Mesenchymal stem cell (in vitro differentiated cells and primary cell): Measurements from ENCODE around the gene LUZP2.

ENCODE experiments used
- DNase-seq: peaks from one replicate; pipeline ENCODE4 v3.0.0-alpha.2; 2013
- H2AFZ ChIP-seq: one replicate; pipeline ENCODE4 v1.6.1; 2013; ENCODE audit warnings: low read depth, mild to moderate bottlenecking, control low read depth, inconsistent platforms, low read length, moderate library complexity
- H2AK5ac ChIP-seq: 2 replicates; pipeline ENCODE4 v1.6.1; 2013; ENCODE audit warnings: low read length, moderate library complexity, mild to moderate bottlenecking, inconsistent platforms; ENCODE audit not compliant: severe bottlenecking
- H2BK120ac ChIP-seq: one replicate; pipeline ENCODE4 v1.6.1; 2013; ENCODE audit warnings: low read depth, mild to moderate bottlenecking, inconsistent platforms, low read length, moderate library complexity
- H2BK12ac ChIP-seq, 2 experiments: one replicate each; pipeline ENCODE4 v1.6.1; 2013; ENCODE audit warnings: inconsistent platforms in 2 of 2, low read length in 2 of 2, mild to moderate bottlenecking in 2 of 2, moderate library complexity in 2 of 2, control low read depth in 1 of 2
- H2BK15ac ChIP-seq: one replicate; pipeline ENCODE4 v1.6.1; 2013; ENCODE audit warnings: mild to moderate bottlenecking, low read depth, inconsistent platforms; ENCODE audit not compliant: poor library complexity, severe bottlenecking
- H2BK5ac ChIP-seq: 2 replicates; pipeline ENCODE4 v1.6.1; 2013; ENCODE audit warnings: low read depth, mild to moderate bottlenecking, low read length, control low read depth, inconsistent platforms; ENCODE audit not compliant: poor library complexity, severe bottlenecking
- H3K14ac ChIP-seq, 2 experiments: one replicate each; pipeline ENCODE4 v1.6.1; 2013; ENCODE audit warnings: inconsistent platforms in 2 of 2, low read length in 2 of 2, control low read depth in 1 of 2, mild to moderate bottlenecking in 1 of 2, moderate library complexity in 1 of 2
- H3K18ac ChIP-seq, 2 experiments: one replicate each; pipeline ENCODE4 v1.6.1; 2013; ENCODE audit warnings: inconsistent platforms in 2 of 2, low read length in 2 of 2, control low read depth in 1 of 2, low read depth in 1 of 2, mild to moderate bottlenecking in 1 of 2
- H3K23ac ChIP-seq, 2 experiments: one replicate each; pipeline ENCODE4 v1.6.1; 2013; ENCODE audit warnings: inconsistent platforms in 2 of 2, low read length in 2 of 2, mild to moderate bottlenecking in 2 of 2, moderate library complexity in 2 of 2, control low read depth in 1 of 2
- H3K27ac ChIP-seq: 2 replicates; pipeline ENCODE4 v1.5.1; 2013; ENCODE audit warnings: mild to moderate bottlenecking, moderate library complexity, low read length, control low read depth, inconsistent platforms; ENCODE audit not compliant: poor library complexity, severe bottlenecking
- H3K27me3 ChIP-seq, 2 experiments: 2 replicates each; pipeline versions ENCODE4 v1.6.1 to v1.7.0; 2013; ENCODE audit warnings: low read length in 2 of 2, mild to moderate bottlenecking in 2 of 2, moderate library complexity in 2 of 2, control low read depth in 1 of 2, inconsistent platforms in 1 of 2; ENCODE audit not compliant: control insufficient read depth in 1 of 2, insufficient read depth in 1 of 2
- H3K36me3 ChIP-seq, 2 experiments: 2 replicates each; pipeline versions ENCODE4 v1.6.1 to v1.7.0; 2013; ENCODE audit warnings: low read length in 2 of 2, control low read depth in 1 of 2, inconsistent platforms in 1 of 2, low read depth in 1 of 2, mild to moderate bottlenecking in 1 of 2; ENCODE audit not compliant: insufficient read depth in 2 of 2, control insufficient read depth in 1 of 2
- H3K4ac ChIP-seq, 2 experiments: one replicate each; pipeline ENCODE4 v1.6.1; 2013; ENCODE audit warnings: inconsistent platforms in 2 of 2, low read length in 2 of 2, mild to moderate bottlenecking in 2 of 2, moderate library complexity in 2 of 2, control low read depth in 1 of 2, low read depth in 1 of 2
- H3K4me1 ChIP-seq: 2 replicates; pipeline ENCODE4 v1.6.1; 2013; ENCODE audit warnings: low read depth, low read length, control low read depth; ENCODE audit not compliant: control insufficient read depth, insufficient read depth
- H3K4me2 ChIP-seq: 2 replicates; pipeline ENCODE4 v1.6.1; 2013; ENCODE audit warnings: low read length, mild to moderate bottlenecking, inconsistent platforms; ENCODE audit not compliant: poor library complexity, severe bottlenecking
- H3K4me3 ChIP-seq, 2 experiments: 2 replicates each; pipeline versions ENCODE4 v1.5.1 to v1.7.0; 2013; ENCODE audit warnings: low read length in 2 of 2, mild to moderate bottlenecking in 2 of 2, control low read depth in 1 of 2, low read depth in 1 of 2; ENCODE audit not compliant: insufficient read depth in 1 of 2
- H3K79me1 ChIP-seq: replicated peaks from 2 replicates; pipeline ENCODE4 v1.6.1; 2013; ENCODE audit warnings: mild to moderate bottlenecking, control low read depth, low read length, inconsistent platforms; ENCODE audit not compliant: poor library complexity, severe bottlenecking
- H3K9ac ChIP-seq: 2 replicates; pipeline ENCODE4 v1.7.0; 2013; ENCODE audit warnings: mild to moderate bottlenecking, low read length, moderate library complexity
- H3K9me3 ChIP-seq: 2 replicates; pipeline ENCODE4 v1.7.0; 2013; ENCODE audit warnings: mild to moderate bottlenecking, low read length; ENCODE audit not compliant: control insufficient read depth
- H4K8ac ChIP-seq: one replicate; pipeline ENCODE4 v1.6.1; 2013; ENCODE audit warnings: inconsistent platforms, mild to moderate bottlenecking, low read length, moderate library complexity
- H4K91ac ChIP-seq: one replicate; pipeline ENCODE4 v1.6.1; 2013; ENCODE audit warnings: mild to moderate bottlenecking, low read length, inconsistent platforms
- WGBS: methylation state at CpG from one replicate; pipeline ENCODE4 v1.1.7; 2013; ENCODE audit warnings: mixed read lengths; 5-methylcytosine and 5-hydroxymethylcytosine counted together

Gene LUZP2

DNA sequence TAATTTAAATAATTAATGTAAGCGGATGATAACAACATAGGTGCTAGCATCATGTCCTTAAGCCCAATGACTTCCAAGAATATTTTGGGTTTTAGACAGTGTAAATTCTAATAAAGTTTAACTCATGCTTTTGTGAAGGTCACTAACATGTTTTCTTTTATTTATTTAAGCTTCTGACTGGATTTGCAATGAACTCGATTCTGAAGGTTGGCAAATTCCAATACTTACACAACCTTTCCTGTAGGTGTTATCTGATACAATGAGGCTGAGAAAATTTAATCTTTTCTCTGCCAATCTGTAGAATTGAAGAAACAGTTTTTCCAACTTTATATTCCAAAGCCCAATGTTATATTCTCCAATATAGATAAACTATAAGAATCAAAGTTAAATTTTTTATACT is 311.3 kb downstream of the LUZP2 start:
- H4K91ac ChIP-seq, result no peak overlapping the region
- no peak overlapping the region for H3K23ac ChIP-seq
- no peak overlapping the region for H3K18ac ChIP-seq
- H2AK5ac ChIP-seq, result no peak overlapping the region
- no peak overlapping the region for H3K4me2 ChIP-seq
- no peak overlapping the region for H4K8ac ChIP-seq
- no peak overlapping the region for H3K14ac ChIP-seq
- no peak overlapping the region for H2AFZ ChIP-seq
- H2BK120ac ChIP-seq, result no peak overlapping the region
- H2BK5ac ChIP-seq, result no peak overlapping the region
- H3K4me1 ChIP-seq, result no peaks in the 10 kb centered on the region
- no peaks in the 10 kb centered on the region for H3K27me3 ChIP-seq
- H2BK12ac ChIP-seq, result no peak overlapping the region
- H3K79me1 ChIP-seq, result no peaks in the 10 kb centered on the region
- H3K36me3 ChIP-seq, result no peaks in the 10 kb centered on the region
- no peak overlapping the region for H2BK15ac ChIP-seq
- H3K4ac ChIP-seq, result no peak overlapping the region
- H3K9me3 ChIP-seq, result no peaks in the 10 kb centered on the region
- WGBS, result no CpG with 5 or more reads among the region's 2 CpGs
- H3K27ac ChIP-seq, result no peak overlapping the region
- no peak overlapping the region for H3K4me3 ChIP-seq
- no peak overlapping the region for H3K9ac ChIP-seq
- no peak for DNase-seq

DNA sequence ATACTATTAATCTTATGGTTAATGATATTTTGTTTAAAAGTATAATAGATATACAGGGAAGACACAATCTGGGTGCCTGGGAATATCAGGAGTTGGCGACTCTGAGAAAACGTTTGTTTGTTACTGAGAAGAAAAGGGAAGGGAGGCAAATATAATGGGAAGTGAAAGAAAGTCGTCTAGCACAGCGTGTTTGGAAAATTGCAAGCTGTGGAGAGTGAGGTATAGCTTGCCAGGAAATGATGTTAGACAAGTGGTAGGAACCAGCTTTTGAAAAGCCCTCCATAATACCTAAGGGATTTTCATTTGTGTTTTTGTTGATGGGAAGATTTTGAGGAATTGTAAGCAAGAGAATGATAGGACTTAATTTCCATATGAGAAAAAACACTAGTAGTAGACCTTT is 322.2 kb downstream of the LUZP2 start:
- H3K14ac ChIP-seq, result no peak overlapping the region
- 44% methylated on average over 4 of the region's 4 CpGs for WGBS
- no peaks in the 10 kb centered on the region for H3K9me3 ChIP-seq
- H2BK15ac ChIP-seq, result no peak overlapping the region
- no peaks in the 10 kb centered on the region for H3K79me1 ChIP-seq
- no peaks in the 10 kb centered on the region for H3K36me3 ChIP-seq
- DNase-seq, result no peak
- no peak overlapping the region for H3K9ac ChIP-seq
- no peak overlapping the region for H3K23ac ChIP-seq
- no peak overlapping the region for H4K91ac ChIP-seq
- H2BK12ac ChIP-seq, result no peak overlapping the region
- H3K18ac ChIP-seq, result no peak overlapping the region
- H2BK120ac ChIP-seq, result no peak overlapping the region
- H2AFZ ChIP-seq, result no peak overlapping the region
- no peak overlapping the region for H2BK5ac ChIP-seq
- no peak overlapping the region for H4K8ac ChIP-seq
- no peaks in the 10 kb centered on the region for H3K4me1 ChIP-seq
- no peak overlapping the region for H3K4me3 ChIP-seq
- no peak overlapping the region for H3K4me2 ChIP-seq
- no peak overlapping the region for H2AK5ac ChIP-seq
- H3K27ac ChIP-seq, result no peak overlapping the region
- H3K4ac ChIP-seq, result no peak overlapping the region
- no peaks in the 10 kb centered on the region for H3K27me3 ChIP-seq

DNA sequence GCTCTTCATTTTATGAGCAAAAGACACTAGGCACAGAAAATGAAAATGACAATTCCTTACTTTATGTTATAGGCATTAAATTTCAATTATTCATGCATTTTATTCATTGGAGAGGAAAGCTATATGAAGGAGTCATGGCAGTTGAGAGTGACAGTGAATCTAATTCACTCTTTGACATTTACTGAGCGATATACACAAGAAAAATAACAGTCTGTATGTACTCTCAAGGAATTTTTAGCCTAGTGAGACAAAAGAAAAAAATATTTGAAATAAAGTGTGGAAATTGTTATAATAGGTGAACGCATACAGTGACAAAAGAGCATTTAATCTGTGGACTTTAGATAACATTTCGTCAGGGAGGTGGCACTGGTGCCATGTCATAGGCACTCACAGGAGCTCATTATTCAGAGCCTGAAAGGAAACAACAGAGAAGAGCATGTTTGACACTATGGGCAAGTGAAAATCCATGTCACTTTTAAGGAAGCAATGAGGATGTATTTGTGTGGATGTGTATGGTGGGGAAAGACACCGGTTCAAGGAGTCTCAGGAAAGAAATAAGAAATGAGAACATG is 323.1 kb downstream of the LUZP2 start:
- Histone ChIP-seq H2BK15ac (no peak overlapping the region), H4K91ac (no peak overlapping the region), H2BK12ac (no peak overlapping the region), H3K27me3 (no peaks in the 10 kb centered on the region), H3K79me1 (no peaks in the 10 kb centered on the region), H3K9ac (no peak overlapping the region), H4K8ac (no peak overlapping the region), H3K4me2 (no peak overlapping the region), H3K23ac (no peak overlapping the region), H3K4me3 (no peak overlapping the region), H2AK5ac (no peak overlapping the region), H2BK5ac (no peak overlapping the region), H3K18ac (no peak overlapping the region), H3K9me3 (no peaks in the 10 kb centered on the region), H3K4me1 (no peaks in the 10 kb centered on the region), H3K14ac (no peak overlapping the region), H3K36me3 (no peaks in the 10 kb centered on the region), H2BK120ac (no peak overlapping the region), H3K4ac (no peak overlapping the region), H3K27ac (no peak overlapping the region), H2AFZ (no peak overlapping the region)
- DNase-seq, result no peak
- 65% methylated on average over 3 of the region's 4 CpGs for WGBS

DNA sequence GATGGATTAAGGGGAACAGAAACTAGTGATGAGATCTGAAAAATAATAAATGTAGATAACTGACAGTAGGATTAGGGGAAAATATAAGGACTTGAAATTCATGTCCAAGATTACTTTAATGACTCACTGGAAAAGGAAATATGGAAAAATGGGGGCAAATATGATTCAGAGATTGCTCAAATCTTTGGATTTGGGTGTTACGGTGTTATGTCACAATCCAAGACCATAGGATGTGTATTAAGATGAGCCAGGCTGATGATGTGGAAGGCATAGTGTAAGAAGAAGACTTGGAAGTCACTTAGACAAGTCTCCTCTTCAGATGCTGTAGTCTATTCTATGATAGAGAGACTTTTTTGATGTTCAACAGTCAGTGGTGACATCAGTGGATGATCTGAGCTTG is 323.7 kb downstream of the LUZP2 start:
- H3K4me2 ChIP-seq, result no peak overlapping the region
- H3K23ac ChIP-seq, result no peak overlapping the region
- H4K8ac ChIP-seq, result no peak overlapping the region
- H2AK5ac ChIP-seq, result no peak overlapping the region
- no peak overlapping the region for H2BK12ac ChIP-seq
- H3K14ac ChIP-seq, result no peak overlapping the region
- H3K79me1 ChIP-seq, result no peaks in the 10 kb centered on the region
- H3K9me3 ChIP-seq, result no peaks in the 10 kb centered on the region
- no peaks in the 10 kb centered on the region for H3K4me1 ChIP-seq
- WGBS, result 96% methylated on average over 1 of the region's 1 CpG
- H3K9ac ChIP-seq, result no peak overlapping the region
- H2AFZ ChIP-seq, result no peak overlapping the region
- no peaks in the 10 kb centered on the region for H3K27me3 ChIP-seq
- no peak overlapping the region for H2BK5ac ChIP-seq
- H2BK15ac ChIP-seq, result no peak overlapping the region
- H4K91ac ChIP-seq, result no peak overlapping the region
- H3K18ac ChIP-seq, result no peak overlapping the region
- no peak for DNase-seq
- H3K36me3 ChIP-seq, result no peaks in the 10 kb centered on the region
- H2BK120ac ChIP-seq, result no peak overlapping the region
- H3K4me3 ChIP-seq, result no peak overlapping the region
- H3K27ac ChIP-seq, result no peak overlapping the region
- no peak overlapping the region for H3K4ac ChIP-seq
